Measurements from ENCODE around the gene ADAMTS20.
"Not testable (repeated sequence)": the region's sequence is repeated elsewhere in the genome, so short reads cannot be mapped to it uniquely, and the experiment has no call there.

ADAMTS20 gene

GRCh38 chr12:43361031-43361710, 190.8 kb downstream of the ADAMTS20 start:
- no peak for DNase-seq

GRCh38 chr12:43360001-43360400, 192.0 kb downstream of the ADAMTS20 start:
- not testable (repeated sequence) for DNase-seq

- no peak for DNase-seq
Observed at GRCh38 chr12:43357141-43357540, 194.9 kb downstream of the ADAMTS20 start.

GRCh38 chr12:43352001-43352400, 200.0 kb downstream of the ADAMTS20 start:
- no peak for DNase-seq

- DNase-seq, result peak in 1 of 3 experiments; percentile 41
Observed at GRCh38 chr12:43349863-43350262, 202.1 kb downstream of the ADAMTS20 start.

GRCh38 chr12:43348221-43348620, 203.8 kb downstream of the ADAMTS20 start:
- DNase-seq, result no peak

- no peak for DNase-seq
Observed at GRCh38 chr12:43347026-43347425, 205.0 kb downstream of the ADAMTS20 start.

GRCh38 chr12:43345023-43345422, 207.0 kb downstream of the ADAMTS20 start:
- no peak for DNase-seq

GRCh38 chr12:43341785-43342313, 210.2 kb downstream of the ADAMTS20 start:
- not testable (repeated sequence) for DNase-seq

- DNase-seq, result peak in 2 of 3 experiments; percentile 69 to 96
Observed at GRCh38 chr12:43338848-43339526, 213.0 kb downstream of the ADAMTS20 start.

- DNase-seq, result no peak
Observed at GRCh38 chr12:43337571-43338444, 214.2 kb downstream of the ADAMTS20 start.

GRCh38 chr12:43336962-43337555, 214.9 kb downstream of the ADAMTS20 start:
- peak in 2 of 3 experiments; percentile 5 to 61 for DNase-seq

GRCh38 chr12:43333644-43334043, 218.4 kb downstream of the ADAMTS20 start:
- peak in 2 of 3 experiments; percentile 7 to 72 for DNase-seq

- DNase-seq, result peak in 1 of 3 experiments; percentile 57
Observed at GRCh38 chr12:43332977-43333640, 218.9 kb downstream of the ADAMTS20 start.

GRCh38 chr12:43331935-43332334, 220.1 kb downstream of the ADAMTS20 start:
- no peak for DNase-seq

- no peak for DNase-seq
Observed at GRCh38 chr12:43329375-43329774, 222.6 kb downstream of the ADAMTS20 start.

GRCh38 chr12:43325786-43326185, 226.2 kb downstream of the ADAMTS20 start:
- DNase-seq, result no peak

- DNase-seq, result no peak
Observed at GRCh38 chr12:43320281-43320680, 231.7 kb downstream of the ADAMTS20 start.

GRCh38 chr12:43318021-43318420, 234.0 kb downstream of the ADAMTS20 start:
- peak in 1 of 3 experiments; percentile 13 for DNase-seq

GRCh38 chr12:43317156-43317555, 234.8 kb downstream of the ADAMTS20 start:
- DNase-seq, result no peak

GRCh38 chr12:43316520-43316919, 235.5 kb downstream of the ADAMTS20 start:
- DNase-seq, result no peak

- DNase-seq, result peak in 1 of 3 experiments; percentile 39
Observed at GRCh38 chr12:43315961-43316360, 236.0 kb downstream of the ADAMTS20 start.

Data from NCI-H1417 (cell line).